Ishikawa (cell line): ENCODE measurements around the gene FTO.

ENCODE experiments used
- CEBPB ChIP-seq: IDR thresholded peaks from 2 replicates; pipeline ENCODE4 v1.6.1; 2012
- CREB1 ChIP-seq: IDR thresholded peaks from 2 replicates; pipeline ENCODE4 v1.6.1; 2012; ENCODE audit warnings: low read depth
- EP300 ChIP-seq: IDR thresholded peaks from 2 replicates; pipeline ENCODE4 v1.6.1; 2012; ENCODE audit warnings: borderline replicate concordance
- FOXM1 ChIP-seq: IDR thresholded peaks from 2 replicates; pipeline ENCODE4 v1.6.1; 2012; ENCODE audit warnings: low read depth, borderline replicate concordance
- NFIC ChIP-seq: IDR thresholded peaks from 2 replicates; pipeline ENCODE4 v1.6.1; 2012
- RAD21 ChIP-seq: IDR thresholded peaks from 2 replicates; pipeline ENCODE4 v1.6.1; 2012; ENCODE audit warnings: low read depth
- REST ChIP-seq: IDR thresholded peaks from 2 replicates; pipeline ENCODE4 v1.6.1; 2012; ENCODE audit warnings: low read depth, mild to moderate bottlenecking
- TCF12 ChIP-seq: IDR thresholded peaks from 2 replicates; pipeline ENCODE4 v1.6.1; 2012; ENCODE audit warnings: low read depth
- ZBTB7A ChIP-seq: IDR thresholded peaks from 2 replicates; pipeline ENCODE4 v1.6.1; 2012; ENCODE audit warnings: low read depth
- TF ChIP-seq, protein P1 (sequence below): IDR thresholded peaks from 2 replicates; pipeline ENCODE4 v1.6.1; 2012
- TF ChIP-seq, protein P2 (sequence below): IDR thresholded peaks from 2 replicates; pipeline ENCODE4 v1.6.1; 2012

- TF ChIP-seq CEBPB = no peak
- TF ChIP-seq ZBTB7A = no peak
- no peak for TF ChIP-seq FOXM1
- TF ChIP-seq REST = no peak
- no peak for TF ChIP-seq EP300
- TF ChIP-seq, protein P1, sequence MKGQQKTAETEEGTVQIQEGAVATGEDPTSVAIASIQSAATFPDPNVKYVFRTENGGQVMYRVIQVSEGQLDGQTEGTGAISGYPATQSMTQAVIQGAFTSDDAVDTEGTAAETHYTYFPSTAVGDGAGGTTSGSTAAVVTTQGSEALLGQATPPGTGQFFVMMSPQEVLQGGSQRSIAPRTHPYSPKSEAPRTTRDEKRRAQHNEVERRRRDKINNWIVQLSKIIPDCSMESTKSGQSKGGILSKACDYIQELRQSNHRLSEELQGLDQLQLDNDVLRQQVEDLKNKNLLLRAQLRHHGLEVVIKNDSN = no peak
- TF ChIP-seq CREB1 = no peak
- TF ChIP-seq RAD21 = no peak
- no peak for TF ChIP-seq NFIC
- TF ChIP-seq TCF12 = no peak
- TF ChIP-seq, protein P2, sequence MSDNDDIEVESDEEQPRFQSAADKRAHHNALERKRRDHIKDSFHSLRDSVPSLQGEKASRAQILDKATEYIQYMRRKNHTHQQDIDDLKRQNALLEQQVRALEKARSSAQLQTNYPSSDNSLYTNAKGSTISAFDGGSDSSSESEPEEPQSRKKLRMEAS = no peak
Observed at GRCh38 chr16:53936529-53936928, 232.6 kb downstream of the FTO start.
